HG02852 (cell line): ENCODE results near the gene FOXL3.
"Not testable (repeated sequence)": the region's sequence is repeated elsewhere in the genome, so short reads cannot be mapped to it uniquely, and the experiment has no call there.

Experiments
- ATAC-seq: cut with Tn5 transposase; IDR thresholded peaks from one replicate; pipeline ENCODE4 v1.9.1; 2021; ENCODE audit warnings: mild to moderate bottlenecking, moderate library complexity; ENCODE audit not compliant: unreplicated experiment

FOXL3 gene

DNA sequence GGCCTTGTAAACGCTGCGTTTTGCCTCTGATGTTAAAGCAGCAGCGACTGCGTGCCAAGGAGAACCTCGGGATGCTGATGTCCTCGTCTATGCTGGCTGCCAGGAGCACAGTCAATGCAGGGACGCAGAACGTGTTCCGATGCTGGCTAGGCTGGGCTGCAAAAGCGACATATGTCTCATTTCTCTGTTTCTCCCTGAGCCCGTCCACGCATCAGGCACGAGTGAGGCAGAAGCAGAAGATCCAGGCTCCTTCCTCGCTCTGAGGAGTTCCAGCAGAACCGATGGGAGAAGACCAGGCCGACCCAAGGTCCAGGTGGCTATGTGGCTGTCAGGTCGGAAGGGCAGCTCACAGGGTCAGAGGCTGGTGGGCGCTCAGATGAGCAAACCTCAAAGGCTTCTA, 3.7 kb upstream of the FOXL3 start:
- ATAC-seq, result no peak

DNA sequence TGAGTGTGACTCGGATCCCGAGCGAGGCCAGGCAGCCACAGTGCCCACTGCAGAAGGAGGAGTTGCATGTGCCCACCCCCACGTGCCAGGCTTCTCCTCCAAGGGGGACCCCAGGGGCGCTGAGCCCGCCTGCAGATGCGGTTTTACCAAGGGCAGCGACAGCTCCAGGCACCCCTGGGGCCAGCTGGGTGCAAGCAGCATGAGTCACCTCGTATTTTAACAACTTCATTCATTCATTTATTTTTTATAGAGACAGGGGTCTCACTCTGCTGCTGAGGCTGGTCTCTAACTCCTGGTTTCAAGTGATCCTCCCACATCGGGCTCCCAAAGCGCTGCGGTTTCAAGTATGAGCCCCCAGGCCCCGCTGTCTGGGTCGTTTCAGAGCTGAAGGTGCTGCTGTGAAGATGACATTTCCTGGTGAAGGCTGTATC, 1.3 kb upstream of the FOXL3 start:
- ATAC-seq, result no peak

DNA sequence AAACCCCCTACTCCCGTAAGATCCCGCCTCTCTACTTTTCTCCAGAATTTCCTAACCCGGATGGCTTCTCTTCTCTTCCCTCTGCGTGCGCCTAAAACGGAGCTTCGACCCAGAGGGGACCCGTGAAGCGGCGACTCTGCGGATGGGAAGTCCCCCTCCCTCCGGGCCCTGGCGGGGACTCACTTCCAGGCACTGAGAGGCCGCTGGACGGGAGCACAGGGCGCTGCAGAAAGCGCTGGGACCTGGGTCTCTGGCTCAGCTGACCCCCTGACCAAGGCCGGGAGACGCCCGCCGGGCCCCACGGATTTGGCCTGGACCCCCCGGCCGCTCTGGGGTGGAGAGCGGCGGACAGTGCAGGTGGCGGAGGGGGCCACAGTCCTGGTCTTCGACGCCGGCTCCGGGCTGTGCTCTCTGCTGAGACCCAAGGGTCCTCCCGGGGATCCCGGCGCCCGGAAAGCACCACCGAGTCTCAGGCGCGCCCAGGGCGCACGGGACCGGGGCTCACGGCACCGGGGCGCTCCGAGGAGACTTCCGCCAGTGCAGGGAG, 688 bp upstream of the FOXL3 start:
- ATAC-seq, result no peak

- no peak for ATAC-seq
Measured at GRCh38 chr7:290554-291372, 793 bp downstream of the FOXL3 start.

- no peak for ATAC-seq
Measured at GRCh38 chr7:291373-292092, 1.6 kb downstream of the FOXL3 start.

DNA sequence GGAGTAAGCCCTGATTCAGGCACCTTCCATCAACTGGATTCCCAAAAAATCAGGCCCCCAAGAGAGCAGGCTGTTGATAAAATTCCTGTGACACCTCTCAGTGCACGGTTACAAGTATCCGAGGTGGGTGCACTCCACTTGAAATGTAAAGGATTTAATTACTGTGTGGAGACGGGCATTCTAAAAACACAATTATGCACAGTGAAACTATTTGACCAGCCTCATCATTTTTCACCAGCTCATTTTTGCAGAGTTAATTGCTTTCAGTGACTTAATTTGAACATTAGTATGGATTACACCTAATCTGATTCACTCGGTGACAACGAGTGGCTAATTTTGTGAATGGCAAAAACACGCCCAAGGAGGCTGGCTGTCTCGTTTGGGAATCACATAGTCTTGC, 2.3 kb downstream of the FOXL3 start:
- ATAC-seq, result no peak

DNA sequence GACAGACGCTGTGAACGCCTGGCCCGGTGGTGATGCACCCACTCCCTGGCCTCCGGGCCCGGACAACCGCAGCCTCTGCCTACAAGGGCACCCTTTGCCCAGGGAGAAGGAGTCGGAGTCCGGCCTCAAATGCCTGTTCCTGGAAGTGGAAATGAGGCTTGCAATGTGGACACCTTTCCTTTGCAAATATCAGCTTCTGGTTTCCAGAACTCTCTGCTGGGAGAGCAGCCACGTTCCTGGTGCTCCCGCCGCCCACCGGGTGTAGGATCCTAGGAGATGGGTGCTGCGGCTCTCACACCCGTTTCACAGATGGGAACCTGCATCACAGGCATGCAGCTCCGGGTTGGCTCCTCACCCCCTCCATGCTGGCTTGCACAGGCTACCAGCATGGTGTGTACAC, 2.9 kb downstream of the FOXL3 start:
- ATAC-seq, result no peak

GRCh38 chr7:293681-294439, 3.9 kb downstream of the FOXL3 start:
- ATAC-seq, result no peak

- no peak for ATAC-seq
Measured at GRCh38 chr7:294440-295154, 4.6 kb downstream of the FOXL3 start.

GRCh38 chr7:295155-296154, 5.5 kb downstream of the FOXL3 start:
- no peak for ATAC-seq

DNA sequence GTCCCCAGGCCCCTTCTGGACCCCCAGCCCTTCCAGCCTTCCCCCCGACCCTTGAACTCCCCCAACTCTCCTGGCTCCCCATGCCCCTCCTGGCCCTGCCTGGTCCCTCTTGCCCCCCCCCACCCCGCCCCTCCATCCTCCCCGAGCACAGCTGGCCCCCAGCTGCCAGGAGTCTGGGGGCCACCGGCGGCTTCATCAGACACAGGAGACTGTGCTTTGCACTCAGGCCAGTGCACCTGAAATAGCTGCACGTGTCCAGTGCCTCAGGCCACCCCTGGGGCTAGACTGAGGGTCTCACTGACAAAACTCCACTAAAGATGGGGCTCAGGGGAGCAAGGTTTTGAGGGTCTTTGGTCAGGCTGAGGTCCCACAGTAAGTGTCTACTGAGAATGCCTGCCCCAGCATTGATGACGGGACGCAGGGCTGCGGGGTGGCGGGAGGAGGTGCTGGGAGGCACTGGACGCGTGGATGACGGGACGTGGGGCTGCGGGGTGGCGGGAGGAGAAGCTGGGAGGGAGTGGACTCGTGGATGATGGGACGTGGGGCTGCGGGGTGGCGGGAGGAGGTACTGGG, 6.5 kb downstream of the FOXL3 start:
- no peak for ATAC-seq

DNA sequence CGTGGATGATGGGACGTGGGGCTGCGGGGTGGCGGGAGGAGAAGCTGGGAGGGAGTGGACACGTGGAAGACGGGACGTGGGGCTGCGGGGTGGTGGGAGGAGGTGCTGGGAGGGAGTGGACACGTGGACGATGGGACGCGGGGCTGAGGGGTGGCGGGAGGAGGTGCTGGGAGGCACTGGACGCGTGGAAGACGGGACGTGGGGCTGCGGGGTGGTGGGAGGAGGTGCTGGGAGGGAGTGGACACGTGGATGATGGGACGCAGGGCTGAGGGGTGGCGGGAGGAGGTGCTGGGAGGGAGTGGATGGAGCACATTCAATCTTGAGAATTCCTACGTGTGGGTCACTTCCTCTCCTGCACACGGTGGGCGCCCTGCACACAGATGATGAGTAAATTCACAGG, 7.2 kb downstream of the FOXL3 start:
- not testable (repeated sequence) for ATAC-seq

GRCh38 chr7:297611-298374, 7.8 kb downstream of the FOXL3 start:
- no peak for ATAC-seq

DNA sequence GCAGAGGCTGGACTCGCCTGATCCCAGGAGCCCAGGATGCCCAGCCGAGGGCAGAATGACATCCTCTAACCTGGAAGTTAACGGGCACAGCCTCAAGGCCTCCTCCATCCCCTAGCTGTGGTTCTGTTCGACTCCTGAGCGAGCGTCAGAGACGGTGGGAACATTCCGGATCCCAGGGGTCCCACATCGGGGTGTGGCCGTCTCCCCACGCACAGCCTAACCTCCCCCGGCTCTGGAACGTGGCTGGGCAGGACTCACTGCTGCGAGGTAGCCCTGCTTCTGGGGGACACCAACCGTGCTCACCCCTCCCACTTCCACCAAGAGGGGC, 8.4 kb downstream of the FOXL3 start:
- no peak for ATAC-seq

GRCh38 chr7:298743-299142, 8.8 kb downstream of the FOXL3 start:
- no peak for ATAC-seq

- ATAC-seq, result no peak
Measured at GRCh38 chr7:299169-299568, 9.2 kb downstream of the FOXL3 start.

DNA sequence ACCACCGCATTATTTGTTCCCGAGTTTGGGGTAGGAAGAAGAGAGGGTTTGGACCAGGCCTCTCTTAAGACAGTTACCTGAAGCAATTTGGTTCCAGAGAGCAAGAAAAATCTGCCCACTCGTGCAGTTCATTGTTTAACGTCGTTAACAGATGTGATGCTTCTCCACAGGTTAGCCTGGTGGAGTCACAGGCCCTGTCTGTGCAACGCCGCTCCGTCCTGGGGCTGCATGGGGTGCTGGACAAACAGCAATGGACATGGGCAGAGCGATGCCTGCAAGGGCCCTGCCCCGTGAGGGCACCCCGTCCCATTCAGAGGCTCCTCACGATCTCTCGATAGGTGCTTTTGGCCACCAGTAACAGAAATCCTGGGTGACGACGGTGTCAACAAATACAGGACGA, 9.7 kb downstream of the FOXL3 start:
- no peak for ATAC-seq

- ATAC-seq, result no peak
Measured at GRCh38 chr7:300048-300447, 10.1 kb downstream of the FOXL3 start.
